Measurements from ENCODE around the gene ZNF536. TPM values are rescaled to one million over a fixed set of nuclear protein-coding genes. Genes with fewer than 3 reads are reported as not detected.

ZNF536 gene
- total RNA-seq, 1 experiment from 2014 or later = not detected

GRCh38 chr19:30450100-30450499 lies 77.9 kb downstream of the ZNF536 start:
- no peak for TF ChIP-seq CTCF (conservative IDR thresholded peaks at IDR 0.05)
- Mint-ChIP-seq H3K4me3 (peak overlapping the region; percentile 35 to 64), H3K27ac (peak overlapping the region; percentile 64 to 78 (median 74); a peak in 3 of 7 replicates), H3K9me3 (no peaks in the 10 kb centered on the region), H3K36me3 (ENCODE audit: insufficient read depth in 1 of 3, low read depth in 3 of 3) (no peaks in the 10 kb centered on the region; a peak in 1 of 7 replicates), H3K27me3 (ENCODE audit: low read depth) (no peaks in the 10 kb centered on the region; the same call in 1 of the 2 replicates), H3K4me1 (peaks cover 37 to 48% of the 10 kb centered on the region in 2 experiments)
- Histone ChIP-seq H4K91ac (ENCODE audit: insufficient read length, low read depth, low read length) (no peak overlapping the region), H3T11ph (ENCODE audit: low read length) (no peak overlapping the region), H2AK5ac (ENCODE audit: insufficient read length, low read length) (no peak overlapping the region), H3K4me2 (ENCODE audit: insufficient read depth, insufficient read length, low read length) (peak overlapping the region; percentile 17), H3K14ac (ENCODE audit: insufficient read depth, low read length) (no peak overlapping the region), H2BK120ac (ENCODE audit: low read depth, low read length, poor library complexity, severe bottlenecking) (no peak overlapping the region), H2BK15ac (ENCODE audit: low read depth, low read length) (no peak overlapping the region), H3K18ac (ENCODE audit: insufficient read length, low read depth, low read length) (no peak overlapping the region), H3K27me3 (ENCODE audit: insufficient read depth, low read length) (no peaks in the 10 kb centered on the region), H3K9me3 (ENCODE audit: control insufficient read depth, low read depth, low read length) (no peaks in the 10 kb centered on the region), H2BK20ac (ENCODE audit: low read depth, low read length, poor library complexity, severe bottlenecking) (no peak overlapping the region), H2BK12ac (ENCODE audit: insufficient read length, low read depth, low read length) (no peak overlapping the region), H3K56ac (ENCODE audit: insufficient read length, low read depth, low read length) (no peak overlapping the region), H3K79me1 (ENCODE audit: insufficient read depth, low read depth, low read length, poor library complexity, severe bottlenecking) (no peaks in the 10 kb centered on the region), H3K4ac (ENCODE audit: low read depth, low read length) (no peak overlapping the region), H3K27ac (ENCODE audit: insufficient read length, low read depth, low read length) (no peak overlapping the region), H2BK5ac (ENCODE audit: insufficient read length, low read length) (no peak overlapping the region), H4K8ac (replicated peaks; ENCODE audit: insufficient read length, low read depth, low read length) (no peak overlapping the region), H3K79me2 (ENCODE audit: insufficient read depth, low read length) (no peaks in the 10 kb centered on the region), H2AFZ (ENCODE audit: low read length) (no peak overlapping the region), H3K23me2 (ENCODE audit: insufficient read length, low read depth, low read length, poor library complexity, severe bottlenecking) (no peaks in the 10 kb centered on the region), H4K5ac (ENCODE audit: insufficient read length, low read depth, low read length) (no peak overlapping the region), H3K4me1 (ENCODE audit: insufficient read depth, low read length) (peaks cover 3% of the 10 kb centered on the region; the same call in 1 of the 2 replicates), H3K9ac (ENCODE audit: extremely low read depth, insufficient read length, low read length) (no peak overlapping the region), H4K20me1 (ENCODE audit: control insufficient read depth, insufficient read depth, insufficient read length) (no peaks in the 10 kb centered on the region), H3K23ac (ENCODE audit: insufficient read length, low read depth, low read length) (no peak overlapping the region)
- WGBS (ENCODE audit: extremely low coverage, insufficient read length, low lambda C conversion rate) = no CpG with 5 or more reads among the region's 7 CpGs
- DNase-seq = peak; percentile 69

Data from H9 (cell line).